Measurements from ENCODE around the gene UTP14C.
"Not testable (repeated sequence)": the region's sequence is repeated elsewhere in the genome, so short reads cannot be mapped to it uniquely, and the experiment has no call there.

UTP14C gene

GRCh38 chr13:52048516-52048915, 24.0 kb downstream of the UTP14C start:
- no peak for DNase-seq (ENCODE audit: low spot score)

GRCh38 chr13:52051400-52051799, 26.9 kb downstream of the UTP14C start:
- DNase-seq (ENCODE audit: low spot score): no peak

- peak; percentile 17 for DNase-seq (ENCODE audit: low spot score)
These were observed 29.0 kb downstream of the UTP14C start for GRCh38 chr13:52053460-52053859.

- not testable (repeated sequence) for DNase-seq (ENCODE audit: low spot score)
These were observed 36.6 kb downstream of the UTP14C start for GRCh38 chr13:52061064-52061463.

GRCh38 chr13:52061587-52061986, 37.1 kb downstream of the UTP14C start:
- DNase-seq (ENCODE audit: low spot score): no peak

- DNase-seq (ENCODE audit: low spot score): no peak
These were observed 42.7 kb downstream of the UTP14C start for GRCh38 chr13:52067237-52067636.

GRCh38 chr13:52070929-52071523, 46.5 kb downstream of the UTP14C start:
- no peak for DNase-seq (ENCODE audit: low spot score)

Data from iPS-NIHi11 (cell line).